8988T (cell line): ENCODE measurements around the gene PFKL.

Experiments
- DNase-seq: peaks from one replicate; pipeline ENCODE4 v3.0.0; 2011

The PFKL gene

GRCh38 chr21:44366586-44367211 is 66.8 kb downstream of the PFKL start:
- DNase-seq = no peak

GRCh38 chr21:44368711-44369446 is 69.0 kb downstream of the PFKL start:
- no peak for DNase-seq

- no peak for DNase-seq
These were observed 70.3 kb downstream of the PFKL start for GRCh38 chr21:44370027-44370735.

- DNase-seq = no peak
These were observed 71.0 kb downstream of the PFKL start for GRCh38 chr21:44370786-44371410.

- DNase-seq = no peak
These were observed 71.7 kb downstream of the PFKL start for GRCh38 chr21:44371596-44371995.

GRCh38 chr21:44372616-44373015 is 72.8 kb downstream of the PFKL start:
- no peak for DNase-seq

- no peak for DNase-seq
These were observed 74.9 kb downstream of the PFKL start for GRCh38 chr21:44374601-44375280.

GRCh38 chr21:44375281-44375651 is 75.4 kb downstream of the PFKL start:
- no peak for DNase-seq

- DNase-seq = no peak
These were observed 75.9 kb downstream of the PFKL start for GRCh38 chr21:44375761-44376241.

- no peak for DNase-seq
These were observed 76.8 kb downstream of the PFKL start for GRCh38 chr21:44376606-44377005.
